GM23338 (cell line): Measurements from ENCODE around the gene NRN1L. TPM values are rescaled to one million over a fixed set of nuclear protein-coding genes. Genes with fewer than 3 reads are reported as not detected.
A peak's percentile ranks its signal among the peaks of the same experiment; 100 is the strongest.

ENCODE experiments used
- ATAC-seq: fragments of 200-7000 bp; cut with Tn5 transposase; 3 replicates; pipeline ENCODE4 v1.9.1; 2020
- DNase-seq: peaks from one replicate; pipeline ENCODE4 v3.0.0-alpha.2; 2015; ENCODE audit warnings: low spot score
- H2AFZ ChIP-seq: fragments of 200-600 bp; sonication (generic); 2 replicates; pipeline ENCODE4 v1.8.0; 2016; ENCODE audit warnings: antibody characterized with exemption, mild to moderate bottlenecking, moderate library complexity
- H3F3A ChIP-seq: fragments of 200-600 bp; sonication (generic); replicated peaks from 2 replicates; pipeline ENCODE4 v1.8.0; 2017; ENCODE audit warnings: antibody characterized with exemption, mixed run types, low read depth
- H3K27ac ChIP-seq: fragments of 200-600 bp; sonication (generic); 2 replicates; pipeline ENCODE4 v1.6.1; 2016; ENCODE audit warnings: low read depth
- H3K27me3 ChIP-seq: fragments of 200-600 bp; sonication (generic); 2 replicates; pipeline ENCODE4 v1.8.0; 2016; ENCODE audit warnings: mild to moderate bottlenecking, mixed run types, moderate library complexity; ENCODE audit not compliant: insufficient read depth
- H3K36me3 ChIP-seq: fragments of 200-600 bp; sonication (generic); 2 replicates; pipeline ENCODE4 v1.8.0; 2016; ENCODE audit warnings: mild to moderate bottlenecking; ENCODE audit not compliant: insufficient read depth
- H3K4me1 ChIP-seq: fragments of 200-600 bp; sonication (generic); 2 replicates; pipeline ENCODE4 v1.8.0; 2016; ENCODE audit warnings: mild to moderate bottlenecking, moderate library complexity; ENCODE audit not compliant: insufficient read depth
- H3K4me2 ChIP-seq: fragments of 200-600 bp; sonication (generic); 2 replicates; pipeline ENCODE4 v1.7.1; 2017; ENCODE audit warnings: mixed run types
- H3K4me3 ChIP-seq: fragments of 200-600 bp; sonication (generic); 2 replicates; pipeline ENCODE4 v1.6.1; 2016; ENCODE audit warnings: mixed run types
- H3K79me2 ChIP-seq: fragments of 200-600 bp; sonication (generic); replicated peaks from 2 replicates; pipeline ENCODE4 v1.8.0; 2017; ENCODE audit warnings: mild to moderate bottlenecking; ENCODE audit not compliant: insufficient read depth
- H3K9me2 ChIP-seq: fragments of 200-600 bp; sonication (generic); 2 replicates; pipeline ENCODE4 v1.8.0; 2017; ENCODE audit not compliant: insufficient read depth
- H4K20me1 ChIP-seq: fragments of 200-600 bp; sonication (generic); replicated peaks from 2 replicates; pipeline ENCODE4 v1.8.0; 2017; ENCODE audit warnings: mild to moderate bottlenecking; ENCODE audit not compliant: insufficient read depth
- H3K27ac Mint-ChIP-seq: 2 replicates; pipeline ENCODE4 v1.8.0; 2020; ENCODE audit warnings: inconsistent platforms, mild to moderate bottlenecking, moderate library complexity, mixed read lengths
- H3K27me3 Mint-ChIP-seq: 3 replicates; pipeline ENCODE4 v1.8.0; 2022; ENCODE audit warnings: low read depth, mild to moderate bottlenecking, moderate library complexity, mixed read lengths, inconsistent platforms; ENCODE audit not compliant: insufficient read depth, poor library complexity
- H3K36me3 Mint-ChIP-seq: 3 replicates; pipeline ENCODE4 v1.8.0; 2021; ENCODE audit warnings: low read depth, mild to moderate bottlenecking, inconsistent platforms, moderate library complexity, mixed read lengths
- H3K4me1 Mint-ChIP-seq: 3 replicates; pipeline ENCODE4 v1.8.0; 2020; ENCODE audit warnings: mild to moderate bottlenecking, inconsistent platforms, mixed read lengths
- H3K4me3 Mint-ChIP-seq: 3 replicates; pipeline ENCODE4 v1.8.0; 2021; ENCODE audit warnings: moderate library complexity, mild to moderate bottlenecking, inconsistent platforms, mixed read lengths
- H3K9me3 Mint-ChIP-seq: 3 replicates; pipeline ENCODE4 v1.8.0; 2020; ENCODE audit warnings: moderate library complexity, mild to moderate bottlenecking, inconsistent platforms, mixed read lengths
- CREB1 ChIP-seq: fragments of 250-450 bp; sonication (Bioruptor Pico); IDR thresholded peaks from 2 replicates; pipeline ENCODE4 v1.5.0; 2020; ENCODE audit warnings: low read depth, mild to moderate bottlenecking, moderate library complexity
- EZH2phosphoT487 ChIP-seq: fragments of 200-600 bp; sonication (generic); IDR thresholded peaks from one replicate; pipeline ENCODE4 v1.8.1; 2018; ENCODE audit warnings: antibody characterized with exemption; ENCODE audit not compliant: unreplicated experiment
- JUNB ChIP-seq: IDR thresholded peaks from one replicate; pipeline ENCODE4 v1.6.1; 2016; ENCODE audit warnings: antibody characterized with exemption; ENCODE audit not compliant: unreplicated experiment
- REST ChIP-seq: IDR thresholded peaks from one replicate; pipeline ENCODE4 v1.6.1; 2018; ENCODE audit warnings: antibody characterized with exemption; ENCODE audit not compliant: unreplicated experiment
- ZNF114 ChIP-seq: fragments of 250-450 bp; sonication (Bioruptor Pico); IDR thresholded peaks from 2 replicates; pipeline ENCODE4 v1.5.0; 2020; ENCODE audit warnings: mild to moderate bottlenecking, moderate library complexity
- ZNF462 ChIP-seq: fragments of 250-450 bp; sonication (Bioruptor Pico); IDR thresholded peaks from 2 replicates; pipeline ENCODE4 v1.5.0; 2020; ENCODE audit warnings: mild to moderate bottlenecking, moderate library complexity
- polyA plus RNA-seq: library from polyadenylated mRNA; unstranded; fragments of >200 nt; fragmentation: Nextera tagmentation; extraction: Ambion mirVana; gene quantifications from 2 replicates; pipeline ENCODE4 v1.2.1, GENCODE V29; 2016
- total RNA-seq: library from RNA; depleted of rRNA; stranded (reverse); fragments of >200 nt; shearing (Covaris generic); gene quantifications from 2 replicates; pipeline ENCODE4 v1.2.3, GENCODE V29; 2014
- TF ChIP-seq, protein P1 (sequence below), 2 experiments: fragments of 200-600 bp in 1 of 2; sonication (generic) in 1 of 2; conservative IDR thresholded peaks; 2 replicates each; pipeline versions ENCODE4 v1.5.1 to v1.6.1; 2016 to 2017; ENCODE audit warnings: antibody characterized with exemption in 2 of 2, low read depth in 2 of 2, mild to moderate bottlenecking in 2 of 2, moderate library complexity in 1 of 2

The NRN1L gene
- total and polyA plus RNA-seq, 2 experiments from 2014 or later: 14.0 to 26.1 TPM

DNA sequence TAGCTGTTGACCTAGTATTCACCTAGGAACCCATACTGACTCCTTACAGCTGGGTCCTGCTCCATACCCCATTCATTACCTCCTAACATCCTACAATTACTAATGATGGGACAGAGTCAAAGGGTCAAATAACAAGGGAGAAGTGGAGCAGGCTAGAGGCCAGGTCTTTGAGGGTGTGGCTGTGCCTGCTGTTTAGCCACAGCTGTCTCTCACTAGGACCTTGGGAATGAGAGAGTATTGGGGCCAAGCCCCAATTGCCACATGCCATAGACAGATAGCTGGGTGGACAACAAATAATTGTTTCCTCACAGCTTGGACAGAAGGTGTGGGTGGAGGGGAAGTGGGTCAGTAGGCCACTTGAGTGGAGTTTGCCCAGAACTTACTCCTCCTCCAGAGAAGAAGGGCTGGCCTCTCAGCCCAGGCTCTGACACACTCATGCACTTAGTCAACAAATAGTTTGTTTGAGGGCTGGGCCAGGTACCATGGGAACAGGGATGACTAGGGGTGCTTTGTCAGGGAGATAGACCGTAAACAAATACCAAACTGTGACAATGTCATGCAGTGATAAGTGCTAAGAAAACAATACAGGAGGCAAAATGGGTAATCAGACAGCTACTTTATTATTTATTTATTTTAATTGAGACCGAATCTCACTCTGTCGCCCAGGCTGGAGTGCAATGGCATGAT, 27.0 kb upstream of the NRN1L start (continued):
- TF ChIP-seq REST: no peak

GRCh38 chr16:67858500-67858899, 26.2 kb upstream of the NRN1L start:
- TF ChIP-seq ZNF462: no peak
- TF ChIP-seq, protein P1, sequence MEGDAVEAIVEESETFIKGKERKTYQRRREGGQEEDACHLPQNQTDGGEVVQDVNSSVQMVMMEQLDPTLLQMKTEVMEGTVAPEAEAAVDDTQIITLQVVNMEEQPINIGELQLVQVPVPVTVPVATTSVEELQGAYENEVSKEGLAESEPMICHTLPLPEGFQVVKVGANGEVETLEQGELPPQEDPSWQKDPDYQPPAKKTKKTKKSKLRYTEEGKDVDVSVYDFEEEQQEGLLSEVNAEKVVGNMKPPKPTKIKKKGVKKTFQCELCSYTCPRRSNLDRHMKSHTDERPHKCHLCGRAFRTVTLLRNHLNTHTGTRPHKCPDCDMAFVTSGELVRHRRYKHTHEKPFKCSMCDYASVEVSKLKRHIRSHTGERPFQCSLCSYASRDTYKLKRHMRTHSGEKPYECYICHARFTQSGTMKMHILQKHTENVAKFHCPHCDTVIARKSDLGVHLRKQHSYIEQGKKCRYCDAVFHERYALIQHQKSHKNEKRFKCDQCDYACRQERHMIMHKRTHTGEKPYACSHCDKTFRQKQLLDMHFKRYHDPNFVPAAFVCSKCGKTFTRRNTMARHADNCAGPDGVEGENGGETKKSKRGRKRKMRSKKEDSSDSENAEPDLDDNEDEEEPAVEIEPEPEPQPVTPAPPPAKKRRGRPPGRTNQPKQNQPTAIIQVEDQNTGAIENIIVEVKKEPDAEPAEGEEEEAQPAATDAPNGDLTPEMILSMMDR (conservative IDR thresholded peaks at IDR 0.05; ENCODE audit: low read depth in 2 of 2): no peak
- no peak for TF ChIP-seq REST
- no peak for TF ChIP-seq EZH2phosphoT487
- TF ChIP-seq ZNF114 (CRISPR knock-in tag): no peak
- no peak for TF ChIP-seq JUNB
- no peak for TF ChIP-seq CREB1 (CRISPR knock-in tag)
- Histone ChIP-seq H3K4me3 (no peak overlapping the region), H3F3A (no peaks in the 10 kb centered on the region; the same call in 1 of the 2 replicates), H3K9me2 (no peaks in the 10 kb centered on the region), H2AFZ (no peak overlapping the region), H3K4me1 (peaks cover 18% of the 10 kb centered on the region), H3K79me2 (peaks cover 100% of the 10 kb centered on the region), H3K27me3 (no peaks in the 10 kb centered on the region), H3K27ac (no peak overlapping the region), H4K20me1 (peaks cover 71% of the 10 kb centered on the region), H3K36me3 (0 out of 2 replicates have a peak, but pooled peaks cover 2% of the 10 kb centered on the region), H3K4me2 (0 out of 2 replicates have a peak overlapping the region, but pooled peaks have one; percentile 21)
- Mint-ChIP-seq H3K4me3 (no peak overlapping the region), H3K27ac (peak overlapping the region; percentile 69), H3K27me3 (peaks cover 3% of the 10 kb centered on the region), H3K9me3 (no peaks in the 10 kb centered on the region), H3K36me3 (peaks cover 33% of the 10 kb centered on the region), H3K4me1 (peaks cover 42% of the 10 kb centered on the region)
- DNase-seq (no peak), ATAC-seq (no peak)
